ENCODE data around the gene BMP2. TPM values are rescaled to one million over a fixed set of nuclear protein-coding genes. Genes with fewer than 3 reads are reported as not detected.
A peak's percentile ranks its signal among the peaks of the same experiment; 100 is the strongest.

BMP2 gene
- total RNA-seq, 5 donors from 2014 or later (not counting 1 experiment from before 2014, with no cell fraction given): 0.13 TPM; not detected in 4

DNA sequence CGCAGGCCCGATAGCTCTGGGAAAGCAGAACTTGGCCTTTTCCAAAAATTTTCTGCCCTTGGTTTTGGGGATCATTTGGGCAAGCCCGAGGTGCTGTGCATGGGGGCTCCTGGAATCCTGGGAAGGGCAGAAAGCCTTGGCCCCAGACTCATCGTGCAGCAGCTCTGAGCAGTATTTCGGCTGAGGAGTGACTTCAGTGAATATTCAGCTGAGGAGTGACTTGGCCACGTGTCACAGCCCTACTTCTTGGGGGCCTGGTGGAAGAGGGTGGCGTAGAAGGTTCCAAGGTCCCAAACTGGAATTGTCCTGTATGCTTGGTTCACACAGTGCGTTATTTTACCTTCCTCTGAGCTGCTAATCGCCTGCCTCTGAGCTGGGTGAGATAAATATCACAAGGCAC is 1.1 kb upstream of the BMP2 start:
- CTCF ChIA-PET: no interaction called here
- H3K27me3 ChIP-seq (replicated peaks in 1 of 2; ENCODE audit: control insufficient read depth in 2 of 2, extremely low read depth in 1 of 2, insufficient read depth in 2 of 2, low read length in 1 of 2): peaks cover 17 to 34% of the 10 kb centered on the region in 2 experiments
- no peaks in the 10 kb centered on the region for H3K36me3 Mint-ChIP-seq
- POLR2A ChIA-PET: no interaction called here
- H3K27ac ChIP-seq (ENCODE audit: low read length): no peak overlapping the region
- DNase-seq (no peak), ATAC-seq (replicated peaks in 1 of 4) (no peak)
- H3K9me3 ChIP-seq: no peaks in the 10 kb centered on the region
- H3K9me3 Mint-ChIP-seq: no peaks in the 10 kb centered on the region
- H3K4me1 Mint-ChIP-seq: peaks cover 6 to 8% (median 8%) of the 10 kb centered on the region in 3 donors
- peaks cover 0 to 2% of the 10 kb centered on the region in 2 experiments for H3K4me1 ChIP-seq (ENCODE audit: control insufficient read depth in 1 of 2, extremely low read depth in 1 of 2, insufficient read depth in 2 of 2, low read length in 2 of 2)
- no peak overlapping the region for H3K27ac Mint-ChIP-seq
- H3K27me3 Mint-ChIP-seq: peaks cover 32 to 40% of the 10 kb centered on the region in 2 donors
- no peak overlapping the region for H3K4me3 Mint-ChIP-seq
- no peak overlapping the region for H3K4me3 ChIP-seq (ENCODE audit: control insufficient read depth in 1 of 2, extremely low read depth in 1 of 2, low read length in 1 of 2)
- 69% methylated on average over 5 of the region's 9 CpGs for WGBS (ENCODE audit: insufficient coverage)
- no peaks in the 10 kb centered on the region for H3K36me3 ChIP-seq (ENCODE audit: control insufficient read depth in 2 of 2, extremely low read depth in 1 of 2, insufficient read depth in 1 of 2, low read length in 1 of 2)

DNA sequence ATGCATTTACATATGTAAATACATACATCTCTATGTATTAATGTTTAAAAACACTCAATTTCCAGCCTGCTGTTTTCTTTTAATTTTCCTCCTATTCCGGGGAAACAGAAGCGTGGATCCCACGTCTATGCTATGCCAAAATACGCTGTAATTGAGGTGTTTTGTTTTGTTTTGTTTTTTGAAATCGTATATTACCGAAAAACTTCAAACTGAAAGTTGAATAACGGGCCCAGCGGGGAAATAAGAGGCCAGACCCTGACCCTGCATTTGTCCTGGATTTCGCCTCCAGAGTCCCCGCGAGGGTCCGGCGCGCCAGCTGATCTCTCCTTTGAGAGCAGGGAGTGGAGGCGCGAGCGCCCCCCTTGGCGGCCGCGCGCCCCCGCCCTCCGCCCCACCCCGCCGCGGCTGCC is 355 bp upstream of the BMP2 start:
- Histone ChIP-seq H3K4me3 (ENCODE audit: control insufficient read depth in 1 of 2, extremely low read depth in 1 of 2, low read length in 1 of 2) (peak overlapping the region in 1 of 2 donors; percentile 52), H3K36me3 (ENCODE audit: control insufficient read depth in 2 of 2, extremely low read depth in 1 of 2, insufficient read depth in 1 of 2, low read length in 1 of 2) (no peaks in the 10 kb centered on the region), H3K4me1 (ENCODE audit: control insufficient read depth in 1 of 2, extremely low read depth in 1 of 2, insufficient read depth in 2 of 2, low read length in 2 of 2) (peaks cover 0 to 2% of the 10 kb centered on the region in 2 experiments), H3K27me3 (replicated peaks in 1 of 2; ENCODE audit: control insufficient read depth in 2 of 2, extremely low read depth in 1 of 2, insufficient read depth in 2 of 2, low read length in 1 of 2) (peaks cover 17 to 34% of the 10 kb centered on the region in 2 experiments), H3K27ac (ENCODE audit: low read length) (no peak overlapping the region), H3K9me3 (no peaks in the 10 kb centered on the region)
- H3K4me3 Mint-ChIP-seq: peak overlapping the region in 2 of 3 donors; percentile 3 to 30
- ChIA-PET CTCF (no interaction called here), POLR2A (no interaction called here)
- ATAC-seq (replicated peaks in 1 of 4) (no peak), DNase-seq (no peak)
- peaks cover 36 to 41% of the 10 kb centered on the region in 2 donors for H3K27me3 Mint-ChIP-seq
- H3K9me3 Mint-ChIP-seq: no peaks in the 10 kb centered on the region
- WGBS (ENCODE audit: insufficient coverage): 2% methylated on average over 22 of the region's 26 CpGs
- H3K4me1 Mint-ChIP-seq: peaks cover 6 to 8% (median 8%) of the 10 kb centered on the region in 3 donors
- H3K27ac Mint-ChIP-seq: no peak overlapping the region
- H3K36me3 Mint-ChIP-seq: no peaks in the 10 kb centered on the region

DNA sequence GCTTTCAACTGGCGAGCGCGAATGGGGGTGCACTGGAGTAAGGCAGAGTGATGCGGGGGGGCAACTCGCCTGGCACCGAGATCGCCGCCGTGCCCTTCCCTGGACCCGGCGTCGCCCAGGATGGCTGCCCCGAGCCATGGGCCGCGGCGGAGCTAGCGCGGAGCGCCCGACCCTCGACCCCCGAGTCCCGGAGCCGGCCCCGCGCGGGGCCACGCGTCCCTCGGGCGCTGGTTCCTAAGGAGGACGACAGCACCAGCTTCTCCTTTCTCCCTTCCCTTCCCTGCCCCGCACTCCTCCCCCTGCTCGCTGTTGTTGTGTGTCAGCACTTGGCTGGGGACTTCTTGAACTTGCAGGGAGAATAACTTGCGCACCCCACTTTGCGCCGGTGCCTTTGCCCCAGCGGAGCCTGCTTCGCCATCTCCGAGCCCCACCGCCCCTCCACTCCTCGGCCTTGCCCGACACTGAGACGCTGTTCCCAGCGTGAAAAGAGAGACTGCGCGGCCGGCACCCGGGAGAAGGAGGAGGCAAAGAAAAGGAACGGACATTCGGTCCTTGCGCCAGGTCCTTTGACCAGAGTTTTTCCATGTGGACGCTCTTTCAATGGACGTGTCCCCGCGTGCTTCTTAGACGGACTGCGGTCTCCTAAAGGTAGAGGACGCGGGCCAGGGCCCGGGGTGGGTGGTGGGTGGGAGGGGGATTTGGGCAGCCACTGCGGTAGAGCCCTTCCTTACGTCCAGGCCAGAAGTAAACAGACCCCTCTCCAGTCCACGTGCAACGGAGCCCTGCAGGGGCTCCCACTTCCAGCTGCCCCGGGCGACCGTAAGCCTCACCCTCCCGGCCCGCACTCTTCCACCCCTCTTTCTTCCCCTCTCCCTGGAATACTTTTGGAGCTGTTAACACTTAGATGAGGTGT is 998 bp downstream of the BMP2 start:
- ChIA-PET POLR2A (no interaction called here), CTCF (no interaction called here)
- Histone ChIP-seq H3K9me3 (no peaks in the 10 kb centered on the region), H3K27me3 (replicated peaks in 1 of 2; ENCODE audit: control insufficient read depth in 2 of 2, extremely low read depth in 1 of 2, insufficient read depth in 2 of 2, low read length in 1 of 2) (peaks cover 20 to 34% of the 10 kb centered on the region in 2 experiments), H3K4me1 (ENCODE audit: control insufficient read depth in 1 of 2, extremely low read depth in 1 of 2, insufficient read depth in 2 of 2, low read length in 2 of 2) (peaks cover 0 to 2% of the 10 kb centered on the region in 2 experiments), H3K36me3 (ENCODE audit: control insufficient read depth in 2 of 2, extremely low read depth in 1 of 2, insufficient read depth in 1 of 2, low read length in 1 of 2) (no peaks in the 10 kb centered on the region), H3K4me3 (ENCODE audit: control insufficient read depth in 1 of 2, extremely low read depth in 1 of 2, low read length in 1 of 2) (no peak overlapping the region), H3K27ac (ENCODE audit: low read length) (no peak overlapping the region)
- WGBS (ENCODE audit: insufficient coverage): 3% methylated on average over 54 of the region's 70 CpGs
- no peak for DNase-seq
- Mint-ChIP-seq H3K4me1 (peaks cover 6 to 8% (median 8%) of the 10 kb centered on the region in 3 donors), H3K27ac (no peak overlapping the region), H3K27me3 (peaks cover 36 to 38% of the 10 kb centered on the region in 2 donors), H3K4me3 (peak overlapping the region in 1 of 3 donors; percentile 41), H3K9me3 (no peaks in the 10 kb centered on the region), H3K36me3 (no peaks in the 10 kb centered on the region)
- no peak for ATAC-seq (replicated peaks in 1 of 4)

DNA sequence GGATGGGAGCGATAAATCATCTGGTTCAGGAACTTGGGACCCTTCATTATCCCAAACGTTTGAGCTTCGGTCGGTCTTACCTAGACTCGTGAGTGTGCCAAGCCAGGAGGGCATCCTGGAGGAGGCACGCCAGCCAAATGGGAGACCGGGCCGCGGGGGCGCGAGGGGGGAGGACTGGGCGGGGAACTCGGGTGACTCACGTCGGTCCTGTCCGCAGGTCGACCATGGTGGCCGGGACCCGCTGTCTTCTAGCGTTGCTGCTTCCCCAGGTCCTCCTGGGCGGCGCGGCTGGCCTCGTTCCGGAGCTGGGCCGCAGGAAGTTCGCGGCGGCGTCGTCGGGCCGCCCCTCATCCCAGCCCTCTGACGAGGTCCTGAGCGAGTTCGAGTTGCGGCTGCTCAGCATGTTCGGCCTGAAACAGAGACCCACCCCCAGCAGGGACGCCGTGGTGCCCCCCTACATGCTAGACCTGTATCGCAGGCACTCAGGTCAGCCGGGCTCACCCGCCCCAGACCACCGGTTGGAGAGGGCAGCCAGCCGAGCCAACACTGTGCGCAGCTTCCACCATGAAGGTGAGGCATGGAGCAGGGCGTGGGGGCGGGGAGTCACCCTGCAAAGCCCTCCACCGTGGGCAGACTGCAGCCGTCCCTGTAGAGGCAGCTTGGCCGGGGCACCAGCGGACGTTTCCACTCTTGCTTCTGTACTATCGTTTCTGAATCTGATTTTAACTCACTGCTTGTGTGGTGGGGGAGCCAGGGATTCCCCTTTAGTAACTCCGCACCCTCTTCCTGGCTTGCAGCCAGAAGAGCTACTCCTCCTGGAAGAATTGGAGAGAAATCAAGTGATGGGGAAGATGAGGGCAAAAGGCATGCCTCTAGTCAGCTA is 2.7 kb downstream of the BMP2 start:
- ATAC-seq (replicated peaks in 1 of 4) (no peak), DNase-seq (no peak)
- H3K4me3 ChIP-seq (ENCODE audit: control insufficient read depth in 1 of 2, extremely low read depth in 1 of 2, low read length in 1 of 2): no peak overlapping the region
- H3K27ac ChIP-seq (ENCODE audit: low read length): no peak overlapping the region
- H3K4me1 ChIP-seq (ENCODE audit: control insufficient read depth in 1 of 2, extremely low read depth in 1 of 2, insufficient read depth in 2 of 2, low read length in 2 of 2): peaks cover 0 to 2% of the 10 kb centered on the region in 2 experiments
- no peaks in the 10 kb centered on the region for H3K36me3 ChIP-seq (ENCODE audit: control insufficient read depth in 2 of 2, extremely low read depth in 1 of 2, insufficient read depth in 1 of 2, low read length in 1 of 2)
- no peak overlapping the region for H3K27ac Mint-ChIP-seq
- no peaks in the 10 kb centered on the region for H3K36me3 Mint-ChIP-seq
- WGBS (ENCODE audit: insufficient coverage): 17% methylated on average over 50 of the region's 55 CpGs
- H3K4me1 Mint-ChIP-seq: peaks cover 6 to 8% (median 8%) of the 10 kb centered on the region in 3 donors
- ChIA-PET POLR2A (no interaction called here), CTCF (no interaction called here)
- H3K9me3 ChIP-seq: no peaks in the 10 kb centered on the region
- H3K27me3 ChIP-seq (replicated peaks in 1 of 2; ENCODE audit: control insufficient read depth in 2 of 2, extremely low read depth in 1 of 2, insufficient read depth in 2 of 2, low read length in 1 of 2): peaks cover 20 to 34% of the 10 kb centered on the region in 2 experiments
- no peak overlapping the region for H3K4me3 Mint-ChIP-seq
- H3K27me3 Mint-ChIP-seq: peaks cover 34% of the 10 kb centered on the region in 2 donors
- H3K9me3 Mint-ChIP-seq: no peaks in the 10 kb centered on the region

DNA sequence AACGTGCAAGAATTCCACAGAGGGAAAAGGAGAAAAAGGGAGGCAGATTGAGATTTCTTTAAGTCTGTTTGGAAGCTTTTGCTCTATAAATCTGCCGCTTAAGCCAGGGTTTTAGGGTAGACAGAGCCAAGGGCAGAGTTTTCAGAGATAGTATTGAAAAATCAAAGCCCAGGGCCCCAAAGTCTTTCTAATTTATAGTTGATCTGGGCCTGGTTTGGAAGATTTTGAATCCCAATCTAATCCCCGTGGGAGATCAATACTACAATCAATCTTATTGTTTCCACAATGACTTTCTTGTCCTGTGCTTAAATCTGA is 3.3 kb downstream of the BMP2 start:
- no peaks in the 10 kb centered on the region for H3K9me3 Mint-ChIP-seq
- CTCF ChIA-PET: no interaction called here
- no peaks in the 10 kb centered on the region for H3K9me3 ChIP-seq
- DNase-seq (no peak), ATAC-seq (replicated peaks in 1 of 4) (no peak)
- H3K27ac Mint-ChIP-seq: no peak overlapping the region
- H3K4me1 ChIP-seq (ENCODE audit: control insufficient read depth in 1 of 2, extremely low read depth in 1 of 2, insufficient read depth in 2 of 2, low read length in 2 of 2): peaks cover 0 to 2% of the 10 kb centered on the region in 2 experiments
- POLR2A ChIA-PET: no interaction called here
- H3K36me3 ChIP-seq (ENCODE audit: control insufficient read depth in 2 of 2, extremely low read depth in 1 of 2, insufficient read depth in 1 of 2, low read length in 1 of 2): no peaks in the 10 kb centered on the region
- no peak overlapping the region for H3K4me3 ChIP-seq (ENCODE audit: control insufficient read depth in 1 of 2, extremely low read depth in 1 of 2, low read length in 1 of 2)
- H3K27me3 Mint-ChIP-seq: peaks cover 34 to 37% of the 10 kb centered on the region in 2 donors
- H3K27ac ChIP-seq (ENCODE audit: low read length): no peak overlapping the region
- H3K4me1 Mint-ChIP-seq: peaks cover 6 to 8% (median 8%) of the 10 kb centered on the region in 3 donors
- H3K27me3 ChIP-seq (replicated peaks in 1 of 2; ENCODE audit: control insufficient read depth in 2 of 2, extremely low read depth in 1 of 2, insufficient read depth in 2 of 2, low read length in 1 of 2): peaks cover 20 to 34% of the 10 kb centered on the region in 2 experiments
- no peaks in the 10 kb centered on the region for H3K36me3 Mint-ChIP-seq
- WGBS (ENCODE audit: insufficient coverage): 50% methylated on average over 1 of the region's 3 CpGs
- no peak overlapping the region for H3K4me3 Mint-ChIP-seq

DNA sequence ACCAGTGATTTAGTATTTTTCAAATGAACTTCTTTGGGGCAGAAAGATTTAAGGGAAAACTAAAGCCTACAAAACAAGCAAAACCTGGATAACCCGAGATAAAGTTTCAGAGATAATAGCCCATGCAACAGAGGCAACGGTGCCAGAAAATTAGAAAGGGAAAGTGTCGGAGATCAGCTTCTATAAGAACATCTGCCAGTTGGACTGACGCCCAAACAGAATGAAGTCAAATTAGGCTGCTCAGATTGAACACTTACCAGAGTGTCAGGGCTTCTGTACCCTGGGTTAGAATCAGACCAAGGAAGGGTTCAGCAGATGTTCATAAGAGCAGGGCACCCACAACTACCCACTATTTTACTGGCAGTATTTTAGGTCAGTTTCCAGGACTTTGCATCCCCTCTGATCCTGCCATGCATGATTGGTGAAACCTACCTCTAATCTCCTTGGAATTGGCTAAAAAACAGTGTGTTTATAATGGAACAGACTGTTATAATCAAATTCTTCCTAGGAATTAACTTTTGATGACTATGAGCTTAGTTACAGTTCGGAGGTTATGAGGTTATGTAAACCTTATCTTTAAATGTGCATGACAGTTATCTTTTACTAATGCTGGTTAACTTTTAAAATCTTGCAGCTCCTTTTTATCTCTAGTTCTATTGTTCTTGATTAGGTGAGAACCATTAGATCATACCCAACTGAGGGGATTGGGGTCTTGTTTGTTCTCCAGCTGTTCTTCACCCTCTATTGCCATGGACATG is 13.1 kb downstream of the BMP2 start:
- no peaks in the 10 kb centered on the region for H3K4me1 Mint-ChIP-seq
- Histone ChIP-seq H3K27me3 (replicated peaks in 1 of 2; ENCODE audit: control insufficient read depth in 2 of 2, extremely low read depth in 1 of 2, insufficient read depth in 2 of 2, low read length in 1 of 2) (peaks cover 0 to 11% of the 10 kb centered on the region in 2 experiments), H3K9me3 (no peaks in the 10 kb centered on the region), H3K27ac (ENCODE audit: low read length) (no peak overlapping the region), H3K4me3 (ENCODE audit: control insufficient read depth in 1 of 2, extremely low read depth in 1 of 2, low read length in 1 of 2) (no peak overlapping the region), H3K4me1 (ENCODE audit: control insufficient read depth in 1 of 2, extremely low read depth in 1 of 2, insufficient read depth in 2 of 2, low read length in 2 of 2) (no peaks in the 10 kb centered on the region), H3K36me3 (ENCODE audit: control insufficient read depth in 2 of 2, extremely low read depth in 1 of 2, insufficient read depth in 1 of 2, low read length in 1 of 2) (no peaks in the 10 kb centered on the region)
- WGBS (ENCODE audit: insufficient coverage): 85% methylated on average over 4 of the region's 5 CpGs
- ChIA-PET POLR2A (interaction anchor here in 1 of 2 donors (0.6 kb wide), 1 partner anchor 24 kb away, joined by 3 read pairs; no protein-coding TSS in a partner anchor), CTCF (no interaction called here)
- no peaks in the 10 kb centered on the region for H3K36me3 Mint-ChIP-seq
- no peak overlapping the region for H3K27ac Mint-ChIP-seq
- H3K27me3 Mint-ChIP-seq: peaks cover 0 to 3% of the 10 kb centered on the region in 2 donors
- H3K4me3 Mint-ChIP-seq: no peak overlapping the region
- peaks cover 0 to 3% (median 2%) of the 10 kb centered on the region in 3 donors for H3K9me3 Mint-ChIP-seq
- DNase-seq: no peak
- ATAC-seq (replicated peaks in 1 of 4): no peak

Data from T-cell (primary cell).